Neural cell (in vitro differentiated cells): ENCODE data around the gene GPX6.

Experiments used
- CTCF ChIP-seq: fragments of 450-650 bp; IDR thresholded peaks from 2 replicates; pipeline ENCODE4 v1.5.1; 2014; ENCODE audit warnings: antibody characterized with exemption, mild to moderate bottlenecking, moderate library complexity; ENCODE audit not compliant: poor library complexity, severe bottlenecking
- EP300 ChIP-seq: fragments of 450-650 bp; conservative IDR thresholded peaks from 2 replicates; pipeline ENCODE4 v1.6.1; 2014; ENCODE audit warnings: antibody characterized with exemption, mild to moderate bottlenecking, moderate library complexity; ENCODE audit not compliant: poor library complexity, severe bottlenecking
- EZH2 ChIP-seq: fragments of 200-600, 300-800 bp; shearing (Covaris generic), sonication (generic); IDR thresholded peaks from 2 replicates; pipeline ENCODE4 v1.6.1; 2014; ENCODE audit warnings: antibody characterized with exemption, low read length, borderline replicate concordance, mild to moderate bottlenecking; ENCODE audit not compliant: insufficient read depth, poor library complexity, severe bottlenecking
- MXI1 ChIP-seq: fragments of 450-650 bp; conservative IDR thresholded peaks from 2 replicates; pipeline ENCODE4 v1.6.1; 2014; ENCODE audit warnings: antibody characterized with exemption, mild to moderate bottlenecking; ENCODE audit not compliant: poor library complexity, severe bottlenecking
- POLR2AphosphoS5 ChIP-seq: IDR thresholded peaks from 2 replicates; pipeline ENCODE4 v1.6.1; 2012
- RAD21 ChIP-seq: fragments of 450-650 bp; conservative IDR thresholded peaks from 2 replicates; pipeline ENCODE4 v1.6.1; 2014; ENCODE audit warnings: antibody characterized with exemption, mild to moderate bottlenecking, moderate library complexity
- SMC3 ChIP-seq: fragments of 450-650 bp; conservative IDR thresholded peaks from 2 replicates; pipeline ENCODE4 v1.6.1; 2014; ENCODE audit warnings: antibody characterized with exemption, mild to moderate bottlenecking, moderate library complexity; ENCODE audit not compliant: poor library complexity
- TAF1 ChIP-seq: IDR thresholded peaks from 2 replicates; pipeline ENCODE4 v1.6.1; 2012; ENCODE audit warnings: low read depth

- TF ChIP-seq CTCF (no peak), TAF1 (no peak), EZH2 (no peak), RAD21 (no peak), EP300 (no peak), SMC3 (no peak), POLR2AphosphoS5 (no peak), MXI1 (no peak)
These were observed 29.1 kb downstream of the GPX6 start for GRCh38 chr6:28486533-28486932.
